Measurements from ENCODE around the gene MYO5A.

The MYO5A gene

GRCh38 chr15:52349052-52349700, 179.5 kb downstream of the MYO5A start:
- TF ChIP-seq CTCF (IDR thresholded peaks at IDR 0.05; ENCODE audit: extremely low read depth, missing control alignments) = no peak
- DNase-seq (ENCODE audit: low spot score) = no peak

- TF ChIP-seq CTCF (IDR thresholded peaks at IDR 0.05; ENCODE audit: extremely low read depth, missing control alignments) = no peak
- DNase-seq (ENCODE audit: low spot score) = no peak
Measured at GRCh38 chr15:52348056-52348745, 180.5 kb downstream of the MYO5A start.

DNA sequence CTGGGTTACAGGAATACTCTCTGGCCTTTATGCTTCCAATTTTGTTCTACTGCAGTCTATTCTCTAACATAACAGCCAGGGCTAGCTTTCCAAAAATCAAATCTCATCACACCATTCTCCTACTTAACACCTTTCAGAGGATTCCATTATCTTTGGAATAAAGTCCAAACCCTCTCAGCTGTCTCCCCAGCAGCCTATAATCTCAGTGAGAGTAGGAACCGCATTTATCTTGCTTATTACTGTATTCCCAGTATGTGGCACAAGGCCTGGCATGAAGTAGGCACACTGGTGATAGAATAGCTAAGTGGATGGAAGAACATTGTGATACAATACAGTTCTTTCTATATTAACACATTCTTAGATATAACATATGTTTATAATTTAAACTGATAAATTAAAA, 184.1 kb downstream of the MYO5A start:
- no peak for TF ChIP-seq CTCF (IDR thresholded peaks at IDR 0.05; ENCODE audit: extremely low read depth, missing control alignments)
- no peak for DNase-seq (ENCODE audit: low spot score)

DNA sequence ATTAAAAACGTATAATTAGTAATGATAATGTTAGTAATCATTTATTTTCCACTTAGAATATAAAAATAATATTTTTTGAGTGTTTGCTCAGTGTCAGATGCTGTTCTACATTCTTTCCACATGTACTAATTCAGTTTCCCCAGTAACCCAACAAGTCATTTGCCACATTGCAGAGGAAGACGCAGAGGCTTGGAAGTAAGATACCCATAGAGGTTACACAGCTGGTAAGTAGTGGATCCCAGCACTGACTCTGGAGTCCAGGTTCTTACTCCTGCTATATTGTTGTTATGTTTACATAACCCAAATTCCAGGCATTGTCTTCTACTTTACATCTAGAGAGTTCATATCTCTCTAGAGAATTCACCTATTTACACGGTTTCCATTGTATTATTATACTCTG, 184.8 kb downstream of the MYO5A start:
- no peak for DNase-seq (ENCODE audit: low spot score)
- no peak for TF ChIP-seq CTCF (IDR thresholded peaks at IDR 0.05; ENCODE audit: extremely low read depth, missing control alignments)

DNA sequence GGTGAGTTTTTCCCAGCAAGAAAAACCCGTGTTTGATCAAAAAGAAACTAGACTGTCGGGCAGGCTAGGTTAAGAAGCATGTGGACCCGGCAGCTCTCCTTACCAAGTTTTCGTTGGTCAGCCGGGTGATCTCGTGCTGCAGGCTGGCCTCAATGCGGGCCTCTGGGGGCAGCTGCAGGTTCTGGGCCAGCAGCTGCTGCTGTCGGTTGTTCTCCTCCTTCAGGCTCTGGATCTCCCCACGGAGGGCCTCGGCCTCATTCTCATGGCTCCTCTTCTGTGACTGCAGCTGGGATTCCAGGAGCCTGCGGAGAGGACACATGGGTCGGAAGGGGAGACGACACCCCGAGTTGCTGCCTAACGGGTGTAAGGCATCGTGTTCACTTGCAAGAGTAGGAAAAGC, 188.6 kb downstream of the MYO5A start:
- TF ChIP-seq CTCF (IDR thresholded peaks at IDR 0.05; ENCODE audit: extremely low read depth, missing control alignments) = no peak
- DNase-seq (ENCODE audit: low spot score) = no peak

DNA sequence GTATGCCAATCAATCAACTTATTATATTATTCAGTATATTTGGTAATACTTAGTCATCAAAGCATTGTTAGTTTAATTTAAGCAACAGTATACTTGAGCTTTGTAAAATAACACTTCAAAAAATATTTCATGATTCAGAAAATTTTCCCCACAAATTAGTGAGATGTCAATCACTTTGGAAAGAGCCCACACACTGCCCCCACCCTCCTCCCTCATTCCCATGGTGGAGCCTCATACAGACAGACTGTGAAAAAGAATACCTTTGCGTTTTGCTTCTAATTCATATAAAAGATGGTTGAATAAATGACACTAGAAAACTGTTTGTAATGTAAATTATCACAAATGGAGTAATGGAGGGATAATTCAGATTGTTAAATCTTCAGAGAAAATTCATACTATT, 189.8 kb downstream of the MYO5A start:
- no peak for DNase-seq (ENCODE audit: low spot score)
- no peak for TF ChIP-seq CTCF (IDR thresholded peaks at IDR 0.05; ENCODE audit: extremely low read depth, missing control alignments)

DNA sequence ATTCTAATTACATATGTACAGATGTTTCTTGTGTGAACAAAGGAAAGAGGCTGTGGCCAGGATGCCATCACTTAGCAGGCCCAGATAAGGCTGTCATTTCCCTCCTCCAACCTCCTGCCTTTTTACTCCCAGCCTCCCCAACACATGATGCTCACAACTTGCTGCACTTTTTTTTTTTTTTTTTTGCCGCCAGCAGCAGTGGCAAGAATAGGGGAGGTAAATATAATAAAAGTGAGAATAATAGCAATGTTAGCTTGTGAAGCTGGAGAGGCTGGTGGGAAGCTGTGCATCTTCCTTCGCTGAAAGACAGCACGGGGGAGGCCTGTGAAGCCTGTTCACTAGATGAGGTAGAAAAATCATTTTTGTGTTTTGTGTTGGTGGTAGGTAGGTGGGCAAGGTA, 190.6 kb downstream of the MYO5A start:
- no peak for TF ChIP-seq CTCF (IDR thresholded peaks at IDR 0.05; ENCODE audit: extremely low read depth, missing control alignments)
- no peak for DNase-seq (ENCODE audit: low spot score)

Measured in GM20000 (cell line).